Measurements from ENCODE around the gene FUT3.

DNA sequence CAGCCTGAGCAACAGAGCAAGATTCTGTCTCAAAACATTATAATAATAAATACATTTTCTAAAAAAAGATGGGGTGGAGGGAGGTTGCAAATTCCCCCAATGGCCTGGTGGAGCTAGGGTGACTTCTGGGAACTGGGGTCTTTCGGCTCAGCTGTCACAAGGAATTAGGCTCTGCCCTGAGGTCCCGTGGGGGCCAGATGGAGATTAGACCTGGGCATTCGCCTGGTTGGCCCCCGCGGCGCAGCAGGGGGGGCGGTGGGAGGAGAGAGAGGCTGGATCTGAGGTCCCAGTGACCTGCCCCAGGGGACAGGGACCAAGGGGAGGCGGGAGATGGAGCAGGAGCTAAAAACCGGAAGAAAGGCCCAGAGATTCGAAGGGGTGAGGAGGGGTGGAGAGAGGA lies 26.5 kb downstream of the FUT3 start:
- TF ChIP-seq, protein P1, sequence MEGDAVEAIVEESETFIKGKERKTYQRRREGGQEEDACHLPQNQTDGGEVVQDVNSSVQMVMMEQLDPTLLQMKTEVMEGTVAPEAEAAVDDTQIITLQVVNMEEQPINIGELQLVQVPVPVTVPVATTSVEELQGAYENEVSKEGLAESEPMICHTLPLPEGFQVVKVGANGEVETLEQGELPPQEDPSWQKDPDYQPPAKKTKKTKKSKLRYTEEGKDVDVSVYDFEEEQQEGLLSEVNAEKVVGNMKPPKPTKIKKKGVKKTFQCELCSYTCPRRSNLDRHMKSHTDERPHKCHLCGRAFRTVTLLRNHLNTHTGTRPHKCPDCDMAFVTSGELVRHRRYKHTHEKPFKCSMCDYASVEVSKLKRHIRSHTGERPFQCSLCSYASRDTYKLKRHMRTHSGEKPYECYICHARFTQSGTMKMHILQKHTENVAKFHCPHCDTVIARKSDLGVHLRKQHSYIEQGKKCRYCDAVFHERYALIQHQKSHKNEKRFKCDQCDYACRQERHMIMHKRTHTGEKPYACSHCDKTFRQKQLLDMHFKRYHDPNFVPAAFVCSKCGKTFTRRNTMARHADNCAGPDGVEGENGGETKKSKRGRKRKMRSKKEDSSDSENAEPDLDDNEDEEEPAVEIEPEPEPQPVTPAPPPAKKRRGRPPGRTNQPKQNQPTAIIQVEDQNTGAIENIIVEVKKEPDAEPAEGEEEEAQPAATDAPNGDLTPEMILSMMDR (IDR thresholded peaks at IDR 0.05), result no peak
- TF ChIP-seq POLR2A (IDR thresholded peaks at IDR 0.05) (no peak), EP300 (IDR thresholded peaks at IDR 0.05) (no peak)

Data from tibial nerve (tissue), 4 donors.